HG02642 (cell line): ENCODE results near the gene SP1.
A peak's percentile ranks its signal among the peaks of the same experiment; 100 is the strongest.
"Not testable (repeated sequence)": the region's sequence is repeated elsewhere in the genome, so short reads cannot be mapped to it uniquely, and the experiment has no call there.

Experiments used
- ATAC-seq: cut with Tn5 transposase; IDR thresholded peaks from one replicate; pipeline ENCODE4 v1.9.1; 2021; ENCODE audit warnings: mild to moderate bottlenecking; ENCODE audit not compliant: unreplicated experiment, poor library complexity

The SP1 gene

GRCh38 chr12:53355121-53355520, 24.9 kb upstream of the SP1 start:
- ATAC-seq, result no peak

GRCh38 chr12:53358836-53359419, 21.0 kb upstream of the SP1 start:
- no peak for ATAC-seq

DNA sequence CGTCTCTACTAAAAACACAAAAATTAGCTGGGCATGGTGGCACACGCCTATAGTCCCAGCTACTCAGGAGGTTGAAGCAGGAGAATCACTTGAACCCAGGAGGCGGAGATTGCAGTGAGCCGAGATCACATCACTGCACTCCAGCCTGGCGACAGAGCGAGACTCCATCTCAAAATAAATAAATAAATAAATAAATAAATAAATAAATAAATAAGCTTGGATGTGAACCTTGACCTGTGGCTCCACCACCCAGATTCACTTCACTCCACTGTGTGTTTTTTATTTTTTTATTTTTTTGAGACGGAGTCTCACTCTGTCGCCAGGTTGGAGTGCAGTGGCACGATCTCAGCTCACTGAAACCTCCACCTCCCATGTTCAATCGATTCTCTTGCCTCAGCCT, 18.3 kb upstream of the SP1 start:
- ATAC-seq, result not testable (repeated sequence)

DNA sequence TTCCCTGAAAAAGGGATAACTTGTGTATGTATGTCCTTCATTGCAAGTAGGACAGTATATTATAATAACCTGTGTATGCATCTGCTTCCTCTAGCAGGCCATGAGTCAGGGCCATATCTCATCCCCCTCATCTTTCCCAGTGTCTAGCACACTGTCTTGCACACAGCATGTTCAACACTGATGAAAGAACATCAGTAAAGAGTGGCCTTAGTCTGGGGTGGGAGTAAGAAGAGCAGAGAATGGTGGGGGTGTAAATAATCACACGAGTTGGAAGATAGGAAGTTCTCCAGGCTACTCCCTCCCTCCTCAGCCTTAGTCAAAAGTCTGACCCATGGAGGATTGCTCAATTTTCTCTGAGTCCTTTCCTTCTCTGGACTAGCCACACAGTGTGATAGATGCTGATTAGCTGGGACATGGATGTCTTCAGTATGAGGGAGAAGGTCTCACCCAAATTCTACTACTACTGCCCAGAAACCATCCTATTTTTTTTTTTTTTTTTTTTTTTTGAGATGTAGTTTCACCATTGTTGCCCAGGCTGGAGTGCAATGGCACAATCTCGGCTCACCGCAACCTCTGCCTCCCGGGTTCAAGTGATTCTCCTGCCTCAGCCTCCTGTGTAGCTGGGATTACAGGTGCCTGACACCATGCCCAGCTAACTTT, 14.6 kb upstream of the SP1 start:
- no peak for ATAC-seq

GRCh38 chr12:53373554-53374133, 6.3 kb upstream of the SP1 start:
- not testable (repeated sequence) for ATAC-seq

DNA sequence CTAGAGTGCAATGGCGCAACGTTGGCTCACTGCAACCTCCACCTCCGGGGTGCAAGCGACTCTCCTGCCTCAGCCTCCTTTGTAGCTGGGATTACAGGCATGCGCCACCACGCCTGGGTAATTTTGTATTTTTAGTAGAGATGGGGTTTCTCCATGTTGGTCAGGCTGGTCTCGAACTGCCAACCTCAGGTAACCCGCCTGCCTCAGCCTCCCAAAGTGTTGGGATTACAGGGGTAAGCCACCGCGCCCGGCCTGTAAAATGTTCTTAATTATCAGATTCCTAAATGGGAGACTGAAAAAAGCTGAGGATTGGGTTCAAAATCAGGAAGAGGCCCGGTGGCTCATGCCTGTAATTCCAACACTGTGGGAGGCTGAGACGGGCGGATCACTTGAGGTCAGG, 5.7 kb upstream of the SP1 start:
- ATAC-seq, result not testable (repeated sequence)

GRCh38 chr12:53376747-53377146, 3.2 kb upstream of the SP1 start:
- no peak for ATAC-seq

DNA sequence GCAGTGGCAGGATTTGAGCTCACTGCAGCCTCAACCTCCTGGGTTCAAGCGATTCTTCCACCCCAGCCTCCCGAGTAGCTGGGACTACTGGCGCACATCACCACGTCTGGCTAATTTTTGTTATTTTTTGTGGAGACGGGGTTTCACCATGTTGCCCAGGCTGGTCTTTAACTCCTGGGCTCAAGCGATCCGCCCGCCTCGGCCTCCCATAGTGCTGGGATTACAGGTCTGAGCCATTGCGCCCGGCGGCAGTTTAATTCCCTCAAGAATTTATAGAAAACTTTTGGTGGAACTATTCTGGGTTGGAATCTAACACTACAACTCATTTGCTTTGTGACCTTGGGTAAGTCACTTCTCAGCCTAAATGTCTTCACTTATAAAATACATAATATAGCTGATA, 1.8 kb upstream of the SP1 start:
- ATAC-seq, result no peak

GRCh38 chr12:53378724-53379388, 1.1 kb upstream of the SP1 start:
- no peak for ATAC-seq

GRCh38 chr12:53379389-53380103, 430 bp upstream of the SP1 start:
- peak; percentile 75 for ATAC-seq

DNA sequence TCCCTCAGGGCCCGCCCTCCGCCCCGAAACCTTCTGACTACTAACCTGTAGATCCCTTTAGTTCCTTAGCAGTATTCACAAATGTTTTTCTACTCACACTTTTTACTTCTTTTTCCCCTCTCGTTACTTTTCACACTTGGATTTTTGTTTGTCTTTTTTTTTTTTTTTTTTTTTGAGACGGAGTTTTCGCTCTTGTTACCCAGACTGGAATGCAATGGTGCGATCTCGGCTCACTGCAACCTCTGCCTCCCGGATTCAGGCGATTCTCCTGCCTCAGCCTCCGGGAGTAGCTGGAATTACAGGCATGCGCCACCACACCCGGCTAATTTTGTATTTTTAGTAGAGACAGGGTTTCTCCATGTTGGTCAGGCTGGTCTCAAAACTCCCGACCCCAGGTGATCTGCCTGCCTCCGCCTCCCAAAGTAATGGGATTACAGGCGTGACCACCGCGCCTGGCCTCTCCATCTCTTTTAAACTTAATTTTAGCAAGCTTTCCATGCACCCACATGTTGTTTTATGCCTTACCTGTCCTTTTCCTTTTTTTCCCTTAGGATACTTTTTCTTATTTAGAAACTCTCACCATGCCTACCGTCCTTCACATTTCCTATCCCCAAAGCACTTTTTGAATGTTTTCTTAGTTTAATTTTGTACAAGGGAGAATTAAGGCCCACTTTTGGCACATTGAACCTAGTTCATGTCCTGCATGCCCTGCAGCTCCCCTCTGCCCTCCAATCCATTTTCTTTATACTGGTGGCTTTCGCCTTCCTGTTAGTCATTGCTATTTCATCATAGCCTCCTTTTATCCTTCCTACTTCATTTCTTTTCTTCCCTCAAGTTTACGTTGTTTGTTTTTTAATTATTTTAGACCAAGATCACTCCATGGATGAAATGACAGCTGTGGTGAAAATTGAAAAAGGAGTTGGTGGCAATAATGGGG, 1.1 kb downstream of the SP1 start:
- ATAC-seq, result no peak

DNA sequence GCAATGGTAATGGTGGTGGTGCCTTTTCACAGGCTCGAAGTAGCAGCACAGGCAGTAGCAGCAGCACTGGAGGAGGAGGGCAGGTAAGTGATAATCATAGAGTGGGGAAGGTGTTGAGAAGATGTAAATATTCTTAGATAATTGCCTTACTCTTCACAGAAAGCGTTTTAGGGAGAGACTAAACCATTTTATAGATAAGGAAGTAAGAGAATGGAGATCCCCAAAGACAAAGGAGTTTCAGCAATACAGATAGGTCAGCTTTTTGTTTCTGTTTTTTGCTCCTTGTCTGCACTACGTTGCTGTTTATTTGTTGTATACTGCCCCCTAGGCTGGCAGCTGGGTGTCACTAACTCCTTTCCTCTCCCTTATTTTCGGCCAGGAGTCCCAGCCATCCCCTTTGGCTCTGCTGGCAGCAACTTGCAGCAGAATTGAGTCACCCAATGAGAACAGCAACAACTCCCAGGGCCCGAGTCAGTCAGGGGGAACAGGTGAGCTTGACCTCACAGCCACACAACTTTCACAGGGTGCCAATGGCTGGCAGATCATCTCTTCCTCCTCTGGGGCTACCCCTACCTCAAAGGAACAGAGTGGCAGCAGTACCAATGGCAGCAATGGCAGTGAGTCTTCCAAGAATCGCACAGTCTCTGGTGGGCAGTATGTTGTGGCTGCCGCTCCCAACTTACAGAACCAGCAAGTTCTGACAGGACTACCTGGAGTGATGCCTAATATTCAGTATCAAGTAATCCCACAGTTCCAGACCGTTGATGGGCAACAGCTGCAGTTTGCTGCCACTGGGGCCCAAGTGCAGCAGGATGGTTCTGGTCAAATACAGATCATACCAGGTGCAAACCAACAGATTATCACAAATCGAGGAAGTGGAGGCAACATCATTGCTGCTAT, 2.0 kb downstream of the SP1 start:
- no peak for ATAC-seq

DNA sequence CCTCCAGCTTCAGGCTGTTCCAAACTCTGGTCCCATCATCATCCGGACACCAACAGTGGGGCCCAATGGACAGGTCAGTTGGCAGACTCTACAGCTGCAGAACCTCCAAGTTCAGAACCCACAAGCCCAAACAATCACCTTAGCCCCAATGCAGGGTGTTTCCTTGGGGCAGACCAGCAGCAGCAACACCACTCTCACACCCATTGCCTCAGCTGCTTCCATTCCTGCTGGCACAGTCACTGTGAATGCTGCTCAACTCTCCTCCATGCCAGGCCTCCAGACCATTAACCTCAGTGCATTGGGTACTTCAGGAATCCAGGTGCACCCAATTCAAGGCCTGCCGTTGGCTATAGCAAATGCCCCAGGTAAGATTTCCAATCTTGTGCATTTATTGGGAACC, 3.3 kb downstream of the SP1 start:
- no peak for ATAC-seq

- not testable (repeated sequence) for ATAC-seq
These were observed 6.4 kb downstream of the SP1 start for GRCh38 chr12:53386381-53386780.

DNA sequence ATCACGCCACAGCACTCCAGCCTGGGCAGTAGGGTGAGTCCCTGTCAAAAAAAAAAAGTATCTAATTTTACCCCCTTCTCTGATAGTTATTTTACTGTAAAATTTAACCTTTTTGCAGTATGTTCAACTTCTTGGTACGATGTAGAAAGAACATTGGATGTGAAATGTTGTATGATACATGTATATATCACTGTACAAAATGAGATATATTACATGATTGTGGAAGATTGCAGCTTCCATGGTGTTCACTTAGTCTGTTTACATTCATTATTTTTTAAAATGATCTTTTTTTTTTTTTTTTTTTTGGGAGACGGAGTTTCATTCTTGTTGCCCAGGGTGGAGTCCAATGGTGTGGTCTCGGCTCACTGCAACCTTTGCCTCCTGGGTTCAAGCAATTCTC, 9.0 kb downstream of the SP1 start:
- no peak for ATAC-seq

DNA sequence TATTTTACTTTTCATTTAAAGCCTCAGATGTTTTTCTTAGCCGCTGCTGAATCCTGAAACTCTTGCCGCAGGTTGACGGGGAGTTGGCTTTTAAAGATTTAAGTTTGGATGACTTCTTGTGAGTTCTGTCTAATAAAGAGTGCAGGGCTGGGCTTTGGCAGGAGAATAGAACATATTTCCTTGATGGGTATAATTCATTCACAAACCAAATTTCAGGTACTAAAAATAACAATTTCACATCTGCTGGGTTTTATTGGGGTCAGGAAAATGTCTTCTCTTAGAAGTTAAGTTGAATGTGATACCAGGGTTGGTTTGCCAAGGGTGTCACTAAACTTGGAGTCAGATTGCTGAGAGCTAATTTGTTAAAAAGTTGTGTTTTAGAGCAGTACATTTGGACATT, 9.7 kb downstream of the SP1 start:
- no peak for ATAC-seq

DNA sequence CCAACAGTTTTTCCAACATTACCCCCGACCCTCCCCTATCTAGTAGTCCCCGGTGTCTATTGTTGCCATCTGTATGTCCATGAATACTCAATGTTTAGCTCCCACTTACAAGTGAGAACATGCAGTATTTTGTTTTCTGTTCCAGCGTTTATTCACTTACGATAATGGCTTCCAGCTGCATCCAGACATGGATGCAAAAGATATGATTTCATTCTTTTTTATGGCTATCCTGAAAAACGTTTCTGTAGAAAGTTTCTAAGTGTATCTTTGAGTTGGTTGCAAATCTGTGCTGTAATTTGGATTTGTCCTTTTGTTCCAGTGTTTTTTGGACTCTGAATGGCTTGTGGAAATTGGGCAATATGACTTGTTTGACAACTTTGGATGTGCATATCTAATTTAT, 11.7 kb downstream of the SP1 start:
- ATAC-seq, result no peak

- no peak for ATAC-seq
These were observed 19.9 kb downstream of the SP1 start for GRCh38 chr12:53399896-53400295.

- ATAC-seq, result not testable (repeated sequence)
These were observed 22.4 kb downstream of the SP1 start for GRCh38 chr12:53402351-53402750.
